NCI-H1092 treated with DMSO at 0.1 percent for 48 hours (cell line): ENCODE measurements around the gene SEC31A.
"Not testable (repeated sequence)": the region's sequence is repeated elsewhere in the genome, so short reads cannot be mapped to it uniquely, and the experiment has no call there.

Experiments used
- DNase-seq: peaks from one replicate; lab custom pipeline; 2025; lab: John Stamatoyannopoulos, UW

SEC31A gene

GRCh38 chr4:82896755-82897154 lies 5.8 kb upstream of the SEC31A start:
- DNase-seq: no peak

- DNase-seq: no peak
These were observed 3.0 kb upstream of the SEC31A start for GRCh38 chr4:82893942-82894341.

- no peak for DNase-seq
These were observed 1.5 kb upstream of the SEC31A start for GRCh38 chr4:82892467-82892802.

GRCh38 chr4:82891707-82892466 lies 934 bp upstream of the SEC31A start:
- peak; percentile 48 for DNase-seq

GRCh38 chr4:82890528-82890900 lies 439 bp downstream of the SEC31A start:
- no peak for DNase-seq

GRCh38 chr4:82889287-82889686 lies 1.7 kb downstream of the SEC31A start:
- no peak for DNase-seq

- no peak for DNase-seq
These were observed 4.6 kb downstream of the SEC31A start for GRCh38 chr4:82886147-82886942.

GRCh38 chr4:82885410-82885809 lies 5.5 kb downstream of the SEC31A start:
- DNase-seq: no peak

- DNase-seq: no peak
These were observed 22.4 kb downstream of the SEC31A start for GRCh38 chr4:82868572-82868971.

- no peak for DNase-seq
These were observed 24.1 kb downstream of the SEC31A start for GRCh38 chr4:82866706-82867385.

- DNase-seq: not testable (repeated sequence)
These were observed 24.9 kb downstream of the SEC31A start for GRCh38 chr4:82866033-82866432.

GRCh38 chr4:82865592-82865991 lies 25.4 kb downstream of the SEC31A start:
- no peak for DNase-seq

- no peak for DNase-seq
These were observed 26.5 kb downstream of the SEC31A start for GRCh38 chr4:82864336-82864979.

GRCh38 chr4:82861529-82861928 lies 29.4 kb downstream of the SEC31A start:
- DNase-seq: no peak

- not testable (repeated sequence) for DNase-seq
These were observed 30.5 kb downstream of the SEC31A start for GRCh38 chr4:82860487-82860886.

GRCh38 chr4:82852751-82853285 lies 38.1 kb downstream of the SEC31A start:
- DNase-seq: no peak

- peak; percentile 2 for DNase-seq
These were observed 38.8 kb downstream of the SEC31A start for GRCh38 chr4:82851885-82852750.

GRCh38 chr4:82851318-82851717 lies 39.6 kb downstream of the SEC31A start:
- no peak for DNase-seq

GRCh38 chr4:82850684-82851083 lies 40.3 kb downstream of the SEC31A start:
- no peak for DNase-seq

GRCh38 chr4:82848706-82849105 lies 42.2 kb downstream of the SEC31A start:
- no peak for DNase-seq

- DNase-seq: no peak
These were observed 48.4 kb downstream of the SEC31A start for GRCh38 chr4:82842593-82842992.
